K562 (cell line): ENCODE data around the gene HOXB1. TPM values are rescaled to one million over a fixed set of nuclear protein-coding genes. Genes with fewer than 3 reads are reported as not detected.

ENCODE experiments used
- CBFA2T3 ChIP-seq: fragments of 450-650 bp; IDR thresholded peaks from 2 replicates; pipeline ENCODE4 v1.6.1; 2017
- ELK3 ChIP-seq: fragments of 450-650 bp; formaldehyde crosslinking; IDR thresholded peaks from 2 replicates; pipeline ENCODE4 v1.4.0; 2020; ENCODE audit warnings: mild to moderate bottlenecking
- GTF2E2 ChIP-seq: fragments of 200-800 bp; sonication (Bioruptor generic); IDR thresholded peaks from 2 replicates; pipeline ENCODE4 v1.6.1; 2016; ENCODE audit warnings: missing genetic modification characterization, missing compliant biosample characterization
- JUN ChIP-seq, 2 experiments: sonication (generic) in 1 of 2; formaldehyde crosslinking in 1 of 2; IDR thresholded peaks; 2 replicates each; pipeline versions ENCODE4 v1.6.1 to v1.8.0; 2012 to 2022; ENCODE audit warnings: borderline replicate concordance in 2 of 2, mild to moderate bottlenecking in 2 of 2, improper control_type of control experiment in 1 of 2, low read depth in 1 of 2, low read length in 1 of 2, missing genetic modification reagents in 1 of 2
- JUND ChIP-seq, 2 experiments: IDR thresholded peaks; 2 replicates in 1 of 2; 3 replicates in 1 of 2; pipeline ENCODE4 v1.6.1; 2011; ENCODE audit warnings: borderline replicate concordance in 2 of 2, low read depth in 2 of 2, low read length in 2 of 2, improper control_type of control experiment in 1 of 2, missing biosample characterization in 1 of 2, missing genetic modification characterization in 1 of 2, missing genetic modification reagents in 1 of 2
- KLF6 ChIP-seq: fragments of 250-450 bp; sonication (Bioruptor Pico); IDR thresholded peaks from 2 replicates; pipeline ENCODE4 v1.4.0; 2020; ENCODE audit warnings: mild to moderate bottlenecking, moderate library complexity, borderline replicate concordance
- L3MBTL2 ChIP-seq: fragments of 450-650 bp; IDR thresholded peaks from 2 replicates; pipeline ENCODE4 v1.6.1; 2016; ENCODE audit warnings: mild to moderate bottlenecking, moderate library complexity
- NCOR1 ChIP-seq: fragments of 450-650 bp; IDR thresholded peaks from 2 replicates; pipeline ENCODE4 v1.6.1; 2016; ENCODE audit warnings: mild to moderate bottlenecking, moderate library complexity
- NRF1 ChIP-seq, 2 experiments: fragments of 450-650 bp; IDR thresholded peaks in 1 of 2; conservative IDR thresholded peaks in 1 of 2; 2 replicates each; pipeline ENCODE4 v1.6.1; 2014; ENCODE audit warnings: mild to moderate bottlenecking in 2 of 2
- PBX2 ChIP-seq, 2 experiments: IDR thresholded peaks in 1 of 2; conservative IDR thresholded peaks in 1 of 2; 2 replicates each; pipeline ENCODE4 v1.6.1; 2016; ENCODE audit warnings: low read depth in 2 of 2, mild to moderate bottlenecking in 1 of 2, missing compliant biosample characterization in 1 of 2, missing genetic modification characterization in 1 of 2, moderate library complexity in 1 of 2
- PML ChIP-seq: IDR thresholded peaks from 2 replicates; pipeline ENCODE4 v1.6.1; 2012; ENCODE audit warnings: low read length, inconsistent platforms
- POLR2H ChIP-seq: IDR thresholded peaks from 2 replicates; pipeline ENCODE4 v1.6.1; 2016; ENCODE audit warnings: missing genetic modification characterization, low read depth, mild to moderate bottlenecking, control low read depth, missing compliant biosample characterization, moderate library complexity
- SMARCE1 ChIP-seq: fragments of 450-650 bp; IDR thresholded peaks from 2 replicates; pipeline ENCODE4 v1.7.1; 2016; ENCODE audit warnings: mild to moderate bottlenecking
- THRA ChIP-seq: fragments of 450-650 bp; IDR thresholded peaks from 2 replicates; pipeline ENCODE4 v1.6.1; 2017; ENCODE audit warnings: mild to moderate bottlenecking, moderate library complexity
- ZNF184 ChIP-seq: sonication (generic); formaldehyde crosslinking; IDR thresholded peaks from 2 replicates; pipeline ENCODE4 v1.5.0; 2020; ENCODE audit warnings: missing genetic modification reagents
- ZNF253 ChIP-seq: fragments of 250-450 bp; sonication (Bioruptor Pico); conservative IDR thresholded peaks from 2 replicates; pipeline ENCODE4 v1.6.1; 2021; ENCODE audit warnings: mild to moderate bottlenecking
- ZNF76 ChIP-seq: fragments of 250-450 bp; sonication (Bioruptor Pico); IDR thresholded peaks from 2 replicates; pipeline ENCODE4 v1.4.0; 2020; ENCODE audit warnings: mild to moderate bottlenecking, moderate library complexity, borderline replicate concordance
- polyA plus RNA-seq, 8 experiments: library from polyadenylated mRNA; depleted of rRNA in 4 of 8; stranded (reverse) in 5 of 8; unstranded in 3 of 8; fragments of >200 nt; fragmentation: Nextera tagmentation in 2 of 8; fragmentation: Illumina TruSeq in 1 of 8; extraction: Ambion mirVana in 2 of 8; extraction: Trizol in 1 of 8; gene quantifications; 2 replicates each; pipeline versions ENCODE4 v1.2.1 to v1.2.3, GENCODE V29; 2011 to 2014; ENCODE audit warnings: inconsistent platforms in 1 of 8, missing spikeins in 1 of 8
- total RNA-seq, 7 experiments: library from RNA; depleted of rRNA in 6 of 7; stranded (reverse); fragments of >200 nt in 6 of 7; fragmentation: Illumina TruSeq in 2 of 7; extraction: Trizol in 2 of 7; gene quantifications; 2 replicates each; pipeline versions ENCODE4 v1.2.1 to v1.2.3, GENCODE V29; 2011 to 2021; ENCODE audit warnings: low replicate concordance in 1 of 7

Gene HOXB1
- total and polyA plus RNA-seq, 9 of the 15 experiments (the other 6 are each of a cell fraction or from before 2014, with no cell fraction given) = 0.04 TPM; not detected in 8

- TF ChIP-seq ELK3 (CRISPR knock-in tag) (no peak), PML (peak; percentile 82), POLR2H (peak; percentile 31; the same call in 1 of the 2 replicates), PBX2 (CRISPR knock-in tag; IDR thresholded peaks at IDR 0.05; ENCODE audit: low read depth) (no peak), PBX2 (tag; conservative IDR thresholded peaks at IDR 0.05; ENCODE audit: low read depth) (peak; percentile 86), ZNF184 (CRISPR knock-in tag) (no peak), JUND (IDR thresholded peaks at IDR 0.05; ENCODE audit: borderline replicate concordance, low read depth, low read length) (peak; percentile 74; the same call in 1 of the 2 replicates), JUND (tag; IDR thresholded peaks at IDR 0.05; ENCODE audit: borderline replicate concordance, low read depth, low read length) (peak; percentile 59; the same call in 1 of the 3 replicates), KLF6 (CRISPR knock-in tag) (peak; percentile 14; the same call in 1 of the 2 replicates), JUN (IDR thresholded peaks at IDR 0.05; ENCODE audit: borderline replicate concordance, low read depth, low read length) (0 out of 2 replicates have a peak, but pooled peaks have one; percentile 32), JUN (CRISPR knock-in tag; IDR thresholded peaks at IDR 0.05; ENCODE audit: borderline replicate concordance) (no peak), ZNF253 (CRISPR knock-in tag) (no peak), L3MBTL2 (peak; percentile 35; the same call in 1 of the 2 replicates), SMARCE1 (peak; percentile 76), NCOR1 (peak; percentile 87), THRA (no peak), GTF2E2 (0 out of 2 replicates have a peak, but pooled peaks have one; percentile 51), ZNF76 (no peak), NRF1 (conservative IDR thresholded peaks at IDR 0.05 in 1 of 2, IDR thresholded peaks at IDR 0.05 in 1 of 2) (peak; percentile 27 to 34; a peak in 3 of 4 replicates), CBFA2T3 (peak; percentile 89)
Observed at GRCh38 chr17:48546924-48547807, 16.4 kb upstream of the HOXB1 start (continued).
